ACC112 (cell line): ENCODE measurements around the gene SLC7A8.

Source experiments
- H2AFZ ChIP-seq: fragments of 200-600 bp; sonication (generic); one replicate; pipeline ENCODE4 v1.6.0; 2017; ENCODE audit warnings: antibody characterized with exemption, low read length; ENCODE audit not compliant: unreplicated experiment
- H3K27ac ChIP-seq: fragments of 200-600 bp; sonication (generic); 2 replicates; pipeline ENCODE4 v1.5.1; 2014; ENCODE audit warnings: low read depth, mild to moderate bottlenecking, antibody characterized with exemption, low read length, moderate library complexity
- H3K27me3 ChIP-seq: fragments of 200-600 bp; sonication (generic); 2 replicates; pipeline ENCODE4 v1.6.1; 2014; ENCODE audit warnings: mild to moderate bottlenecking, antibody characterized with exemption, low read length, moderate library complexity, mixed read lengths; ENCODE audit not compliant: insufficient read depth
- H3K36me3 ChIP-seq: fragments of 200-600 bp; sonication (generic); 2 replicates; pipeline ENCODE4 v1.6.1; 2016; ENCODE audit warnings: mild to moderate bottlenecking, antibody characterized with exemption, low read length, moderate library complexity, mixed read lengths; ENCODE audit not compliant: insufficient read depth
- H3K4me1 ChIP-seq: fragments of 200-600 bp; sonication (generic); one replicate; pipeline ENCODE4 v1.6.1; 2016; ENCODE audit warnings: low read length, mixed read lengths; ENCODE audit not compliant: insufficient read depth, unreplicated experiment, control insufficient read depth
- H3K4me3 ChIP-seq: fragments of 200-600 bp; sonication (generic); 2 replicates; pipeline ENCODE4 v1.5.1; 2014; ENCODE audit warnings: mild to moderate bottlenecking, low read depth, low read length
- H3K79me2 ChIP-seq: fragments of 200-600 bp; sonication (generic); one replicate; pipeline ENCODE4 v1.6.0; 2016; ENCODE audit warnings: low read length; ENCODE audit not compliant: control insufficient read depth, unreplicated experiment, insufficient read depth

The SLC7A8 gene

DNA sequence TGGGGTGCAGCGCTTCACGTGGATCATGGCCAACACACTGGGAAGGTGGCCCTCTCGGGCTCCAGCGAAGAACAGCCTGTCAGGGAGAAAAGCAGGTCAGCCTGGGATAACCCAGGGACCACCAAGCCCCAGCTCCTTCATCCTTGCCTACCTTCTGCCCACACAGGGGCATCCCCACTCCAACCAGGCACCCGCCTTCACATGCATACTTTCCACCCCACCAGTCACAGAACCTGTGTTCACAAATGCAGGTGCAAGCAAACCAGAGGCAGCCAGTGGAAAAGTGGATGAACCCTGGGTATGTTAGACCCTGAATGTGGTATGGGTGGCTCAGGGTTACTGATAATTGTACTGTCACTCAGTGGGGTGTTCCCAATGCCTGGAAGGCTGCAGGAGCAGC lies 52.0 kb downstream of the SLC7A8 start:
- Histone ChIP-seq H3K27ac (no peak overlapping the region), H2AFZ (no peak overlapping the region), H3K36me3 (no peaks in the 10 kb centered on the region), H3K4me3 (no peak overlapping the region), H3K27me3 (no peaks in the 10 kb centered on the region), H3K4me1 (no peaks in the 10 kb centered on the region), H3K79me2 (no peaks in the 10 kb centered on the region)

DNA sequence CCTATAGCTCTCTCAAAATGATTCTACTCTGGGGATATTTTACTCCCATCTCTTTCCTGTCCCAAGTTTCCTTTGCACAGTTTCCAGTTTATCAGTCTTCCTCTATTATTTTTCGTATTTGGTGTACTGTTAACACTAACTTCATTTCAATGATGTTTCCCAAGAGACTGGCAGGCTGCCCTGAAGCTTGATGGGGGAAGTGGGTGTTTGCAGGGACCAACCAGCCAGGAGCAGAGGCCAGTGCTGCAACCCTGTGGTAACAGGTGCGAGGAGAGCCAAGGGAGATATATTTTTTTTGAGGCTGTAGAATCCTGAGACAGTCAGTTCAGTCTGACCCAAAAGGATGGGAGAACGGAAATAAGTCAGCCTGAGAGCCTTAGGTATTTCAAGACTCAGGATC lies 52.6 kb downstream of the SLC7A8 start:
- H3K27ac ChIP-seq, result no peak overlapping the region
- no peak overlapping the region for H2AFZ ChIP-seq
- H3K36me3 ChIP-seq, result no peaks in the 10 kb centered on the region
- no peaks in the 10 kb centered on the region for H3K27me3 ChIP-seq
- H3K4me1 ChIP-seq, result no peaks in the 10 kb centered on the region
- H3K4me3 ChIP-seq, result no peak overlapping the region
- no peaks in the 10 kb centered on the region for H3K79me2 ChIP-seq

DNA sequence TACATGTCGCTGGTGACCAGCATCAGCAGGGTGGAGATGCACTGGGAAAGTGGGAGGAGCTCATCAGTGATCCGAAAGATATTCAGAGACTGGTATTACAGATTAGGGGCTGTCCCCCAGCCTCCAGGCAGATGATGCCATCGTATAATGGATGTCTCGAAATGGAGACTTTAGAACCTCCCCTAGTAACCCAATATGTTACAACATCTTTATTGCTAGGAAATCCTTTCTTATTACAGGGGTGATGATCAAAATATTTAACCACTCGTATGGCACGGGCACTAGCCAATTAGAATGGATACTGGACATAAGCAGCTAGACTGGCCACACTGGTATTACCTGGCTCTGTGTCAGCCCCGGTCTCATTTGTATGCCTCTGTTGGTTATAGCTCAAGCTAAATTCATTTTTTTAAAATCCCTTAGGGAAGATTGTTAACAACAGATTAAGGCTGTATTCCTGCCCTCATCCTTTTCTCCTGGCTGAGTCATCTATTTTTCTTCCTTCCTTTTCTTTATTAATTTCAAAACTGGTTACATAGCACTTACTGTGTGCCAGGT lies 53.6 kb downstream of the SLC7A8 start:
- H3K27ac ChIP-seq, result no peak overlapping the region

DNA sequence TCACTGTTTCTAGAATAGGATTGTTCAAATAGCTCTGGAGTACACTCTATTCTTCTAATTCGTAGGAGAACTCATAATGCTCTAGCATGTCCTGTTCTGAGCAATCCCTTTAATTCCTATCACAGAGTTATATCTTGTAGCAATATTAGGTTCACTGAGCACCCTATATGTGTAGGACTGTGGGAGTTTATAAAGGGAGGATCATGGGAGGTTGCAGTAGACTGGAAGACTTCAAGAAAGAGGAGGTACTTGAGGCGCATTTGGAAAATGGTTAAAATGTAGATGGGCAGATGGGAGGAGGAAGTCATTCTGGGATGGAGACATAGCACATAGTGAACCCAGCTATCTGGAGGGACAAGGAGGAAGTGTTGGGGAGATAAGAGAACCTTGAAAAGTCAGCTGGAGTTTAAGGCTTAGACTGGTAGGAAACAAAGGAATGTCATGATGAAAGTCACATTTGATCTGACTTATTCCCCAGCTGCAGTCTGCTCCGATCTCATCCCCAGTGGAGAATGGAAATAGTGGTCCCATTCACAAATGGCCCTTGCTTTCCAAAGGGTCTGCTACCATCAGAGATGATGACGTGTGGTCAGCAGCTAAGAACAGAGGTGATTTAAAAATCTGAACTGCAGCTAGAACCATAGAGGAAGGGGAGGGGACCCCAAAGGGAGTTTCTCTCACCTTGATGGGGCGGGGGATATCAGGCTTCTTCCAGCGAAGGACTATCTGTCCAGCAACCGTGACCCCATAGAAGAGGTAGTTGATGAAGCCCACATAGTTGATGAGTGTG lies 54.3 kb downstream of the SLC7A8 start:
- Histone ChIP-seq H3K4me1 (no peaks in the 10 kb centered on the region), H3K36me3 (no peaks in the 10 kb centered on the region), H2AFZ (no peak overlapping the region), H3K27ac (no peak overlapping the region), H3K79me2 (no peaks in the 10 kb centered on the region), H3K4me3 (no peak overlapping the region), H3K27me3 (no peaks in the 10 kb centered on the region)

More for the DNA sequence above, 53.6 kb downstream of the SLC7A8 start:
- Histone ChIP-seq H3K79me2 (no peaks in the 10 kb centered on the region), H3K36me3 (no peaks in the 10 kb centered on the region), H3K4me3 (no peak overlapping the region), H2AFZ (no peak overlapping the region), H3K27me3 (no peaks in the 10 kb centered on the region), H3K4me1 (no peaks in the 10 kb centered on the region)

DNA sequence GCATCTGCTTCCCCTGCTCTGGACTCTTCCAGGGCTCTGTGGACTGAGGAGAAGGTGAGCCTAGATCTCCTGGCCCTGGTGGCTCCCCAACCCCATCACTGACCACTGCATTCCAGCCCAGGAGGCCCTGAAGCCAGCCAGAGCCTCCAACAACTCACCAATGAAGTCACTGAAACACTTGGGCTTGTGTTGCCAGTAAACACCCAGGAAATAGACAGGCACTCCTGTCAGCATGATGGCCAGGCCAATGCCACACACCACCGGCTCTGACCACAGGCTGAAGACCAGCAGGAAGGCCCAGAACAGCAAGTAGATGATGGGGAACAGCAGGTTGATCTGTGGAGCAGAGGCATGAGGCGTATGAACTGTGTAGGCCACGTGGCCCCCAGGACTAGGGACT lies 55.6 kb downstream of the SLC7A8 start:
- Histone ChIP-seq H3K36me3 (no peaks in the 10 kb centered on the region), H3K27ac (no peak overlapping the region), H3K27me3 (no peaks in the 10 kb centered on the region), H2AFZ (no peak overlapping the region), H3K4me3 (no peak overlapping the region), H3K4me1 (no peaks in the 10 kb centered on the region), H3K79me2 (no peaks in the 10 kb centered on the region)

DNA sequence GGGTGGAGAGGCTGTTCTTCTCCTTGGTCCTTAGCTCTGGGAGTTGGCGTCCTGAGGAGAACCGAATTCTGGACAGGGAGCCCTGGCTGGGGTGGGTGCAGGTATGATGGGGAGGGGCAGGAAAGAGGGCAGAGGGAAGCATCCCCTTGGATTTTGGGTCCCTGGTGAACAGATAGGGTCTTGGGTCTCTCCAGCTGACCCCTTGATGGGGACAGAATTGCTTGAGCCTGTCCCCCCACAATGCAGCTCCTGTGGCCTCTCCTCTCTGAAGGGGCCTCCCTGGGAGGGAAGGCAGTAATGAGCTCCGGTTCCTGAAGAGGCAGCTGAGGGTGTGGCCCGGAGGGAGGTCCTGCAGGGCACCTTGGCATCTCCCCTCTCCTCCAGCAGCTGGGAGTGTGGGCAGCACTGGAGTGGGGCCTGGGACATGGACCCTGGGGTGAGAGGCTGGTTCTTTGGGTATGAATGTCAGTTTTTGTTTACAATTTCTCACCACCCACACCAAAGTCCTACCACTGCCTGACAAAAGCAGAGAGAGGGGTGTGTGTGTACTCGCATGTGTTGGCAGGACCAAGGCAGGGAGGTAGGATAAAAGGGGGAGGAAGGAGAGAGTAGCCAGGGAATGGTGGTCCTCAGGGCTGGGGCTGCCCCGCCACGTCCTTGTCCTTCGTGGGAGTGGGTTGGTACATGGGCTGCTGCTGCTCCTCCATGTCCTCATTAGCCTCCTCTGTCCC lies 56.7 kb downstream of the SLC7A8 start:
- H3K27ac ChIP-seq, result no peak overlapping the region
- no peaks in the 10 kb centered on the region for H3K27me3 ChIP-seq
- H3K79me2 ChIP-seq, result no peaks in the 10 kb centered on the region
- H3K4me3 ChIP-seq, result no peak overlapping the region
- H3K36me3 ChIP-seq, result no peaks in the 10 kb centered on the region
- no peak overlapping the region for H2AFZ ChIP-seq
- no peaks in the 10 kb centered on the region for H3K4me1 ChIP-seq

DNA sequence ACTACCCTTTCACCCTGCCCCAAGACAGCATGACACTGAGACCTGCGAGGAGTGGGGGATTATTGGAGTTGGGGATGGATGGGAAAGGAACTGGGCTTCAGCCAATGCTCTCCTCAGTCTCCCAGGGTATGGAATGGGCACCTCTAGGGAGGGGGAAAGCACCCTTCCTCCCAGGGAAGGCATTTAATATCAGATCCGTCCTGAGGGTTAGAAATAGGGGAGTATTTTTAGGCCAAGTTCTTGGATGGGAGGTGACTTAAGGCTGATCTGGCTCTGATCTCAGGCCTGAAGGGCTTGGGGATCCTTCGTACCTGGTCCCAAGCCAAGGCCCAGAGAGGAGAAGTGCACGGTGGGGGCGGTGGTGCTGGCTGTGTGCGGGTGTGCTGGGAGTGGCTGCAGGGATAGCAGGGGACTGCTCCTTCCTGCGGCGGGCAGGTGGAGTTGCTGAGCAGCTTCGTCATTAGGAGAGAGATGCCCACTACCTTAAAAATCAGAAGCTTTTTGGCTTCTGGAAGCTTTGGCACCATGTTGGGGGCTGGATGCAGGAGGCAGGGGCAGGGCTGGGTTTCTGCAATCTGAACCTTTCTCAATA lies 57.4 kb downstream of the SLC7A8 start:
- Histone ChIP-seq H3K27me3 (no peaks in the 10 kb centered on the region), H3K27ac (no peak overlapping the region), H2AFZ (no peak overlapping the region), H3K4me1 (no peaks in the 10 kb centered on the region), H3K79me2 (no peaks in the 10 kb centered on the region), H3K4me3 (no peak overlapping the region), H3K36me3 (no peaks in the 10 kb centered on the region)

DNA sequence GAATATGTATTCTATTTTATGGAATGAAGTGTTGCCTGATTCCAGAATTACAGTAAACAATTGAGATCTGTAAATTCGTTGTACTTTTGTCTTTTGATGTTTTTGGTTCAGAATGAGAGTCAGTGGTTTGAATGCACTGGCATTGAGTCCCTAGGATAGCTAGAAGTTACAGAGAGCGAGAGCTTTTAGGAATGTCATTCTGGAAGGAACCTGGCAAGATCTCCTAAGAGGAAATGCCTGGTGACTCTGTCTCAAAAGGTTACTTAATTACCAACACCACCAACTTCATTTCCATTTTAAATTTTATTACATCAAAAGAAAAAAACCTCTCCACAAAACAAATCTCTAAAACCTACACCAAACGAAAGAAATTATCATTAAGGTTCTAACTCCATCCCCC lies 58.4 kb downstream of the SLC7A8 start:
- Histone ChIP-seq H3K4me1 (no peaks in the 10 kb centered on the region), H3K4me3 (no peak overlapping the region), H3K79me2 (no peaks in the 10 kb centered on the region), H3K27me3 (no peaks in the 10 kb centered on the region), H3K36me3 (no peaks in the 10 kb centered on the region), H2AFZ (no peak overlapping the region), H3K27ac (no peak overlapping the region)

DNA sequence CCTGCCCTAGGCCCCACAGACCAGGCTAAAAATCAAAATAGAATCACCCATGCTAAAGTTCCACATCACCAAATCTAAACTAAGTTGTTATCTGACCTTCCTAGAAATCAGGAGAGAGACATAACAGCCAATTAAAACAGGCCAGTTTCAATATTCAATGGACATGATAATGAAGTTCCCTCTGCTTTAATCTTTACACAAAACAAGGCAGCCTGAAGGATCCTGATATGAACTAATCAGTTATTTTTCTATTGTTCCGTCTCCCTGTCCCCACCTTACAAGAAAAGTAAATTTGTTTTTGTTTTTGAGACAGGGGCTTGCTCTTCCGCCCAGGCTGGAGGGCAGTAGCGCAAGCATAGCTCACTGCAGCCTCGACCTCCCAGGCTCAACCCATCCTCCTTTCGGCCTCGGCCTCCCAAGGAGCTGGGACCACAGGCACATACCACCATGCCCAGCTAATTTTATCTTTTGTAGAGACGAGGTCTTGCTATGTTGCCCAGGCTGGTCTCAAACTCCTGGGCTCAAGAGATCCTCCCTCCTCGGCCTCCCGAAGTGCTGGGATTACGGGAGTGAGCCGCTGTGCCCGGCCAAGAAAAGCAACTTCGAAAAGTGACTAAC lies 59.0 kb downstream of the SLC7A8 start:
- H3K4me1 ChIP-seq, result no peaks in the 10 kb centered on the region

DNA sequence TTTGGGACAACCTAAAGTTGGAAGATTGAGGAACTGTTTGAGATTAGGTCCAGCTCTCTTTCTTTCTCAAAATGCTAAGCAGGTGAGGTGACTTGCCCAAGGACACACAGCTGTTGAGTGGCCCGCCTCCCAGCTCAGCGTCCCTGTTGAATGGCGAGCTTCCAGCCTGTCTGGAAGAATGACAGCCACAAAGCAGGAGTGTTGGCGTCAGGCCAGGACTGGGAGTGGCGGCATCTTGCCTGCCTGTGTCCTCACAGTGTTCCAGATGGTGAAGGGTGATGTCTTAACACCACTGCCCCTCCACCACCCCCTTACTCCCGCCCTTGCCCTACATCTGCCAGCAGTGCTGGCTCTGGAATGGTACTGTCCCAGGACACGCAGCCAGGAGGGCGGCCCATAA lies 60.0 kb downstream of the SLC7A8 start:
- Histone ChIP-seq H3K4me3 (no peak overlapping the region), H3K27me3 (no peaks in the 10 kb centered on the region), H2AFZ (no peak overlapping the region)

More for the DNA sequence above, 59.0 kb downstream of the SLC7A8 start:
- Histone ChIP-seq H2AFZ (no peak overlapping the region), H3K27me3 (no peaks in the 10 kb centered on the region), H3K79me2 (no peaks in the 10 kb centered on the region), H3K36me3 (no peaks in the 10 kb centered on the region), H3K27ac (no peak overlapping the region), H3K4me3 (no peak overlapping the region)

More for the DNA sequence above, 60.0 kb downstream of the SLC7A8 start:
- Histone ChIP-seq H3K4me1 (no peaks in the 10 kb centered on the region), H3K36me3 (no peaks in the 10 kb centered on the region), H3K27ac (no peak overlapping the region), H3K79me2 (no peaks in the 10 kb centered on the region)
